HepG2 (cell line): ENCODE measurements around the gene CCDC86. TPM values are rescaled to one million over a fixed set of nuclear protein-coding genes. Genes with fewer than 3 reads are reported as not detected.

ENCODE experiments used
- ATF3 ChIP-seq: sonication (generic); formaldehyde crosslinking; IDR thresholded peaks from 2 replicates; pipeline ENCODE4 v1.4.0; 2020; ENCODE audit warnings: missing genetic modification reagents
- ATF4 ChIP-seq, 2 experiments: fragments of 450-650 bp in 1 of 2; sonication (generic) in 1 of 2; formaldehyde crosslinking; IDR thresholded peaks; 2 replicates each; pipeline versions ENCODE4 v1.5.0 to v1.8.0; 2020 to 2022; ENCODE audit warnings: mild to moderate bottlenecking in 1 of 2, missing genetic modification reagents in 1 of 2
- EP300 ChIP-seq, 3 experiments: sonication (generic) in 1 of 3; formaldehyde crosslinking in 1 of 3; IDR thresholded peaks; 2 replicates each; pipeline versions ENCODE4 v1.5.1 to v1.6.1; 2011 to 2020; ENCODE audit warnings: low read depth in 2 of 3, low read length in 2 of 3, borderline replicate concordance in 1 of 3, improper control_type of control experiment in 1 of 3, mild to moderate bottlenecking in 1 of 3, missing genetic modification reagents in 1 of 3, moderate library complexity in 1 of 3
- GATAD1 ChIP-seq: IDR thresholded peaks from 2 replicates; pipeline ENCODE4 v1.6.1; 2016; ENCODE audit warnings: missing genetic modification reagents, missing compliant biosample characterization
- GLMP ChIP-seq: sonication (generic); formaldehyde crosslinking; IDR thresholded peaks from 2 replicates; pipeline ENCODE4 v1.9.0; 2021; ENCODE audit warnings: missing genetic modification reagents, mild to moderate bottlenecking, borderline replicate concordance
- HIVEP1 ChIP-seq: sonication (generic); formaldehyde crosslinking; IDR thresholded peaks from 2 replicates; pipeline ENCODE4 v1.4.0; 2020; ENCODE audit warnings: mild to moderate bottlenecking, missing genetic modification reagents
- ISX ChIP-seq: sonication (generic); formaldehyde crosslinking; conservative IDR thresholded peaks from 2 replicates; pipeline ENCODE4 v1.5.0; 2020; ENCODE audit warnings: missing genetic modification reagents
- KDM3A ChIP-seq: IDR thresholded peaks from 2 replicates; pipeline ENCODE4 v1.6.1; 2018; ENCODE audit warnings: low read depth, missing compliant biosample characterization
- KLF12 ChIP-seq: sonication (generic); formaldehyde crosslinking; IDR thresholded peaks from 2 replicates; pipeline ENCODE4 v1.4.0; 2020; ENCODE audit warnings: missing genetic modification reagents, borderline replicate concordance
- MED13 ChIP-seq: sonication (generic); formaldehyde crosslinking; IDR thresholded peaks from 2 replicates; pipeline ENCODE4 v1.5.0; 2020; ENCODE audit warnings: missing genetic modification reagents
- NAIF1 ChIP-seq: sonication (generic); formaldehyde crosslinking; IDR thresholded peaks from 2 replicates; pipeline ENCODE4 v1.5.0; 2020; ENCODE audit warnings: mild to moderate bottlenecking, missing genetic modification reagents, borderline replicate concordance
- NFE2 ChIP-seq: sonication (generic); formaldehyde crosslinking; IDR thresholded peaks from 2 replicates; pipeline ENCODE4 v1.4.0; 2020; ENCODE audit warnings: missing genetic modification reagents
- NFE2L2 ChIP-seq: fragments of 150-350 bp; IDR thresholded peaks from 2 replicates; pipeline ENCODE4 v1.6.1; 2014; ENCODE audit warnings: low read length
- PITX1 ChIP-seq: sonication (generic); formaldehyde crosslinking; IDR thresholded peaks from 2 replicates; pipeline ENCODE4 v1.5.1; 2020; ENCODE audit warnings: mild to moderate bottlenecking, missing genetic modification reagents
- POGZ ChIP-seq: sonication (generic); formaldehyde crosslinking; IDR thresholded peaks from 2 replicates; pipeline ENCODE4 v1.4.0; 2020; ENCODE audit warnings: mild to moderate bottlenecking, missing genetic modification reagents
- RFX1 ChIP-seq: fragments of 450-650 bp; IDR thresholded peaks from 2 replicates; pipeline ENCODE4 v1.6.1; 2017
- SETDB1 ChIP-seq: sonication (generic); formaldehyde crosslinking; IDR thresholded peaks from 2 replicates; pipeline ENCODE4 v1.5.1; 2020; ENCODE audit warnings: missing genetic modification reagents, mild to moderate bottlenecking, borderline replicate concordance
- TEF ChIP-seq: sonication (generic); formaldehyde crosslinking; IDR thresholded peaks from 2 replicates; pipeline ENCODE4 v1.5.0; 2020; ENCODE audit warnings: missing genetic modification reagents
- ZBTB1 ChIP-seq: sonication (generic); formaldehyde crosslinking; IDR thresholded peaks from 2 replicates; pipeline ENCODE4 v1.4.0; 2020; ENCODE audit warnings: missing genetic modification reagents, borderline replicate concordance
- ZBTB2 ChIP-seq: sonication (generic); formaldehyde crosslinking; IDR thresholded peaks from 2 replicates; pipeline ENCODE4 v1.8.0; 2022; ENCODE audit warnings: low read depth, missing genetic modification reagents
- ZNF143 ChIP-seq: sonication (generic); formaldehyde crosslinking; IDR thresholded peaks from 2 replicates; pipeline ENCODE4 v1.4.0; 2020; ENCODE audit warnings: missing genetic modification reagents
- ZNF562 ChIP-seq: sonication (generic); formaldehyde crosslinking; IDR thresholded peaks from 2 replicates; pipeline ENCODE4 v1.8.0; 2022; ENCODE audit warnings: missing genetic modification reagents, borderline replicate concordance
- ZNF709 ChIP-seq: sonication (generic); formaldehyde crosslinking; IDR thresholded peaks from 2 replicates; pipeline ENCODE4 v1.5.0; 2020; ENCODE audit warnings: mild to moderate bottlenecking, missing genetic modification reagents
- ZNF781 ChIP-seq: sonication (generic); formaldehyde crosslinking; IDR thresholded peaks from 2 replicates; pipeline ENCODE4 v1.5.1; 2020; ENCODE audit warnings: borderline replicate concordance, mild to moderate bottlenecking, missing genetic modification reagents; ENCODE audit errors: not compliant biosample characterization
- ZNF788 ChIP-seq: sonication (generic); formaldehyde crosslinking; IDR thresholded peaks from 2 replicates; pipeline ENCODE4 v1.5.0; 2020; ENCODE audit warnings: mild to moderate bottlenecking, missing genetic modification reagents, borderline replicate concordance
- polyA plus RNA-seq, 8 experiments: library from polyadenylated mRNA; depleted of rRNA in 3 of 8; stranded (reverse) in 7 of 8; unstranded in 1 of 8; fragments of >200 nt; fragmentation: Illumina TruSeq in 4 of 8; extraction: Trizol in 4 of 8; gene quantifications; 2 replicates each; pipeline versions ENCODE4 v1.2.1 to v1.2.3, GENCODE V29; 2011 to 2016; ENCODE audit warnings: low read depth in 4 of 8, missing spikeins in 1 of 8, mixed read lengths in 1 of 8; ENCODE audit not compliant: insufficient read depth in 1 of 8
- total RNA-seq, 5 experiments: library from RNA; depleted of rRNA; stranded (reverse); fragments of >200 nt; fragmentation: Illumina TruSeq; extraction: Trizol; gene quantifications; 2 replicates each; pipeline ENCODE4 v1.2.3, GENCODE V29; 2016; ENCODE audit warnings: low read depth in 1 of 5

The CCDC86 gene
- total and polyA plus RNA-seq, 2 of the 13 experiments (the other 11 are each of a cell fraction or from before 2014, with no cell fraction given): 33.8 to 37.6 TPM

GRCh38 chr11:60841797-60842667, at the start of gene CCDC86 (continued):
- 0 out of 2 replicates have a peak, but pooled peaks have one; percentile 59 for TF ChIP-seq ATF3
- TF ChIP-seq ISX (CRISPR knock-in tag): no peak
- no peak for TF ChIP-seq ZBTB1
- no peak for TF ChIP-seq ZNF781 (CRISPR knock-in tag)
- TF ChIP-seq KLF12 (CRISPR knock-in tag): peak; percentile 89; the same call in 1 of the 2 replicates
- TF ChIP-seq PITX1 (CRISPR knock-in tag): peak; percentile 39; the same call in 1 of the 2 replicates
- peak; percentile 82 for TF ChIP-seq KDM3A (CRISPR knock-in tag)
- TF ChIP-seq NFE2: no peak
- TF ChIP-seq NAIF1 (CRISPR knock-in tag): no peak
- peak; percentile 67; the same call in 1 of the 2 replicates for TF ChIP-seq MED13 (CRISPR knock-in tag)
- peak; percentile 45 to 56; a peak in 2 of 4 replicates for TF ChIP-seq EP300 (IDR thresholded peaks at IDR 0.05; ENCODE audit: low read depth in 2 of 2, low read length in 2 of 2)
- TF ChIP-seq EP300 (CRISPR knock-in tag; IDR thresholded peaks at IDR 0.05; ENCODE audit: borderline replicate concordance): peak; percentile 35; the same call in 1 of the 2 replicates
- TF ChIP-seq GATAD1 (CRISPR knock-in tag): peak; percentile 97
- peak in 1 of 2 experiments; percentile 71; a peak in 2 of 4 replicates for TF ChIP-seq ATF4 (CRISPR knock-in tag; IDR thresholded peaks at IDR 0.05)
- TF ChIP-seq ZBTB2 (CRISPR knock-in tag): peak; percentile 53
- no peak for TF ChIP-seq NFE2L2
- no peak for TF ChIP-seq GLMP (CRISPR knock-in tag)
- TF ChIP-seq ZNF788 (CRISPR knock-in tag): peak; percentile 93
- no peak for TF ChIP-seq ZNF562 (CRISPR knock-in tag)
- peak; percentile 63; the same call in 1 of the 2 replicates for TF ChIP-seq ZNF709
- TF ChIP-seq TEF (CRISPR knock-in tag): no peak; the same call in 1 of the 2 replicates
- no peak for TF ChIP-seq RFX1
- TF ChIP-seq POGZ (CRISPR knock-in tag): peak; percentile 99
- peak; percentile 74; the same call in 1 of the 2 replicates for TF ChIP-seq ZNF143 (CRISPR knock-in tag)
- peak; percentile 64 for TF ChIP-seq HIVEP1 (CRISPR knock-in tag)
- peak; percentile 65; the same call in 1 of the 2 replicates for TF ChIP-seq SETDB1 (CRISPR knock-in tag)
